Stimulated activated naive CD8-positive, alpha-beta T cell treated with anti-CD3 and anti-CD28 coated beads, Interleukin-15, Interleukin-2, amounts not matched to agents 100 ng/mL and 50 ng/mL, for 24 hours (primary cell): ENCODE data around the gene HNRNPAB.
A peak's percentile ranks its signal among the peaks of the same experiment; 100 is the strongest.
"Not testable (repeated sequence)": the region's sequence is repeated elsewhere in the genome, so short reads cannot be mapped to it uniquely, and the experiment has no call there.

Source experiments
- H3K27ac Mint-ChIP-seq: one replicate; pipeline ENCODE4 v1.8.0; 2021; ENCODE audit warnings: mild to moderate bottlenecking, mixed read lengths
- H3K27me3 Mint-ChIP-seq: one replicate; pipeline ENCODE4 v1.8.0; 2021; ENCODE audit warnings: mixed read lengths
- H3K36me3 Mint-ChIP-seq: one replicate; pipeline ENCODE4 v1.8.0; 2021; ENCODE audit warnings: low read depth, mixed read lengths
- H3K4me1 Mint-ChIP-seq: one replicate; pipeline ENCODE4 v1.8.0; 2021; ENCODE audit warnings: low read depth, mixed read lengths
- H3K4me3 Mint-ChIP-seq: one replicate; pipeline ENCODE4 v1.8.0; 2021; ENCODE audit warnings: mild to moderate bottlenecking, mixed read lengths
- H3K9me3 Mint-ChIP-seq: one replicate; pipeline ENCODE4 v1.8.0; 2021; ENCODE audit warnings: mixed read lengths

The HNRNPAB gene

GRCh38 chr5:178227929-178228328, 23.6 kb downstream of the HNRNPAB start:
- Mint-ChIP-seq H3K27ac (peak overlapping the region; percentile 54), H3K9me3 (no peaks in the 10 kb centered on the region), H3K36me3 (peaks cover 75% of the 10 kb centered on the region), H3K4me3 (no peak overlapping the region), H3K4me1 (peaks cover 46% of the 10 kb centered on the region), H3K27me3 (no peaks in the 10 kb centered on the region)

- Mint-ChIP-seq H3K27me3 (no peaks in the 10 kb centered on the region), H3K27ac (no peak overlapping the region), H3K4me3 (no peak overlapping the region), H3K36me3 (peaks cover 69% of the 10 kb centered on the region), H3K9me3 (no peaks in the 10 kb centered on the region), H3K4me1 (peaks cover 45% of the 10 kb centered on the region)
These were observed 24.3 kb downstream of the HNRNPAB start for GRCh38 chr5:178228609-178229008.

- H3K36me3 Mint-ChIP-seq = peaks cover 66% of the 10 kb centered on the region
- H3K27me3 Mint-ChIP-seq, H3K9me3 Mint-ChIP-seq: not testable (repeated sequence)
- H3K4me1 Mint-ChIP-seq = peaks cover 45% of the 10 kb centered on the region
- H3K27ac Mint-ChIP-seq = peak overlapping the region; percentile 76
- H3K4me3 Mint-ChIP-seq = peak overlapping the region; percentile 93
These were observed 24.8 kb downstream of the HNRNPAB start for GRCh38 chr5:178229111-178229510.

GRCh38 chr5:178229861-178230260, 25.5 kb downstream of the HNRNPAB start:
- H3K36me3 Mint-ChIP-seq = peaks cover 64% of the 10 kb centered on the region
- H3K27ac Mint-ChIP-seq = no peak overlapping the region
- no peaks in the 10 kb centered on the region for H3K27me3 Mint-ChIP-seq
- no peaks in the 10 kb centered on the region for H3K9me3 Mint-ChIP-seq
- peaks cover 49% of the 10 kb centered on the region for H3K4me1 Mint-ChIP-seq
- H3K4me3 Mint-ChIP-seq = peak overlapping the region; percentile 93

GRCh38 chr5:178230879-178231538, 26.7 kb downstream of the HNRNPAB start:
- H3K9me3 Mint-ChIP-seq = no peaks in the 10 kb centered on the region
- H3K27me3 Mint-ChIP-seq = no peaks in the 10 kb centered on the region
- peaks cover 55% of the 10 kb centered on the region for H3K4me1 Mint-ChIP-seq
- H3K4me3 Mint-ChIP-seq = peak overlapping the region; percentile 93
- H3K27ac Mint-ChIP-seq = peak overlapping the region; percentile 94
- peaks cover 55% of the 10 kb centered on the region for H3K36me3 Mint-ChIP-seq

GRCh38 chr5:178231539-178232123, 27.3 kb downstream of the HNRNPAB start:
- Mint-ChIP-seq H3K4me3 (peak overlapping the region; percentile 93), H3K4me1 (peaks cover 60% of the 10 kb centered on the region), H3K27me3 (no peaks in the 10 kb centered on the region), H3K36me3 (peaks cover 52% of the 10 kb centered on the region), H3K27ac (peak overlapping the region; percentile 94), H3K9me3 (no peaks in the 10 kb centered on the region)

- H3K36me3 Mint-ChIP-seq = peaks cover 45% of the 10 kb centered on the region
- peaks cover 62% of the 10 kb centered on the region for H3K4me1 Mint-ChIP-seq
These were observed 28.0 kb downstream of the HNRNPAB start, which contains the start of gene PHYKPL for GRCh38 chr5:178232124-178232919. TSS of gene PHYKPL (minus strand) at chr5:178232802. CDS start at chr5:178232550, 252 bp downstream.

GRCh38 chr5:178232920-178233429, 28.6 kb downstream of the HNRNPAB start:
- Mint-ChIP-seq H3K27me3 (no peaks in the 10 kb centered on the region), H3K4me3 (peak overlapping the region; percentile 93), H3K36me3 (peaks cover 38% of the 10 kb centered on the region), H3K4me1 (peaks cover 59% of the 10 kb centered on the region), H3K27ac (peak overlapping the region; percentile 67), H3K9me3 (no peaks in the 10 kb centered on the region)

More at GRCh38 chr5:178232124-178232919, 28.0 kb downstream of the HNRNPAB start, which contains the start of gene PHYKPL:
- Mint-ChIP-seq H3K9me3 (no peaks in the 10 kb centered on the region), H3K4me3 (peak within 1 kb of the TSS; percentile 93), H3K27ac (peak within 1 kb of the TSS; percentile 94), H3K27me3 (no peaks in the 10 kb centered on the region)

GRCh38 chr5:178234121-178234749, 29.9 kb downstream of the HNRNPAB start:
- no peak overlapping the region for H3K4me3 Mint-ChIP-seq
- H3K27ac Mint-ChIP-seq = no peak overlapping the region
- H3K9me3 Mint-ChIP-seq = no peaks in the 10 kb centered on the region
- H3K27me3 Mint-ChIP-seq = no peaks in the 10 kb centered on the region
- H3K4me1 Mint-ChIP-seq = peaks cover 61% of the 10 kb centered on the region
- H3K36me3 Mint-ChIP-seq = peaks cover 27% of the 10 kb centered on the region

GRCh38 chr5:178234750-178235587, 30.6 kb downstream of the HNRNPAB start:
- Mint-ChIP-seq H3K27me3 (no peaks in the 10 kb centered on the region), H3K4me3 (no peak overlapping the region), H3K4me1 (peaks cover 57% of the 10 kb centered on the region), H3K9me3 (no peaks in the 10 kb centered on the region), H3K36me3 (peaks cover 21% of the 10 kb centered on the region), H3K27ac (no peak overlapping the region)

- Mint-ChIP-seq H3K27me3 (no peaks in the 10 kb centered on the region), H3K4me1 (peaks cover 57% of the 10 kb centered on the region), H3K9me3 (no peaks in the 10 kb centered on the region), H3K27ac (no peak overlapping the region), H3K36me3 (peaks cover 15% of the 10 kb centered on the region), H3K4me3 (no peak overlapping the region)
These were observed 31.2 kb downstream of the HNRNPAB start for GRCh38 chr5:178235588-178235974.

GRCh38 chr5:178236126-178236525, 31.8 kb downstream of the HNRNPAB start:
- Mint-ChIP-seq H3K27me3 (no peaks in the 10 kb centered on the region), H3K36me3 (peaks cover 10% of the 10 kb centered on the region), H3K27ac (no peak overlapping the region), H3K9me3 (no peaks in the 10 kb centered on the region), H3K4me1 (peaks cover 57% of the 10 kb centered on the region), H3K4me3 (no peak overlapping the region)

GRCh38 chr5:178236679-178237078, 32.3 kb downstream of the HNRNPAB start:
- peaks cover 59% of the 10 kb centered on the region for H3K4me1 Mint-ChIP-seq
- H3K36me3 Mint-ChIP-seq = peaks cover 4% of the 10 kb centered on the region
- H3K27ac Mint-ChIP-seq = no peak overlapping the region
- H3K9me3 Mint-ChIP-seq = no peaks in the 10 kb centered on the region
- H3K4me3 Mint-ChIP-seq = no peak overlapping the region
- no peaks in the 10 kb centered on the region for H3K27me3 Mint-ChIP-seq
